ENCODE measurements around the gene PPM1M. TPM values are rescaled to one million over a fixed set of nuclear protein-coding genes. Genes with fewer than 3 reads are reported as not detected.

PPM1M gene
- polyA plus RNA-seq, 1 donor from 2014 or later = 1.1 TPM

- Histone ChIP-seq H3K79me2 (replicated peaks; ENCODE audit: insufficient read depth, low read length) (peaks cover 8% of the 10 kb centered on the region), H3K27ac (ENCODE audit: low read length) (no peak overlapping the region), H3K27me3 (ENCODE audit: insufficient read depth, low read depth, low read length) (no peaks in the 10 kb centered on the region), H3K9me3 (ENCODE audit: low read length) (no peaks in the 10 kb centered on the region), H4K20me1 (ENCODE audit: insufficient read depth) (no peaks in the 10 kb centered on the region), H3K9ac (ENCODE audit: low read length) (no peak overlapping the region), H3K9me2 (ENCODE audit: insufficient read depth, low read length) (no peaks in the 10 kb centered on the region), H3K4me2 (ENCODE audit: low read length) (no peak overlapping the region), H3K36me3 (ENCODE audit: insufficient read depth, low read length) (no peaks in the 10 kb centered on the region), H2AFZ (ENCODE audit: low read depth, low read length) (no peak overlapping the region), H3K4me3 (ENCODE audit: low read length) (no peak overlapping the region), H3F3A (ENCODE audit: insufficient read depth, low read length, poor library complexity, severe bottlenecking) (no peaks in the 10 kb centered on the region)
- TF ChIP-seq POLR2AphosphoS5 (IDR thresholded peaks at IDR 0.05) (no peak), EP300 (conservative IDR thresholded peaks at IDR 0.05; ENCODE audit: poor library complexity, severe bottlenecking) (no peak)
These were observed 41.9 kb upstream of the PPM1M start for GRCh38 chr3:52203701-52204100.

- no peaks in the 10 kb centered on the region for H3K27me3 ChIP-seq (ENCODE audit: insufficient read depth, low read depth, low read length)
- no peak overlapping the region for H3K27ac ChIP-seq (ENCODE audit: low read length)
- H3K9ac ChIP-seq (ENCODE audit: low read length) = no peak overlapping the region
- TF ChIP-seq MXI1 (conservative IDR thresholded peaks at IDR 0.05; ENCODE audit: poor library complexity, severe bottlenecking) = no peak
- no peaks in the 10 kb centered on the region for H3K9me3 ChIP-seq (ENCODE audit: low read length)
- H3K4me3 ChIP-seq (ENCODE audit: low read length) = no peak overlapping the region
- H3F3A ChIP-seq (ENCODE audit: insufficient read depth, low read length, poor library complexity, severe bottlenecking) = no peaks in the 10 kb centered on the region
- H3K36me3 ChIP-seq (ENCODE audit: insufficient read depth, low read length) = no peaks in the 10 kb centered on the region
- H3K79me2 ChIP-seq (replicated peaks; ENCODE audit: insufficient read depth, low read length) = no peaks in the 10 kb centered on the region
- no peaks in the 10 kb centered on the region for H3K9me2 ChIP-seq (ENCODE audit: insufficient read depth, low read length)
- H2AFZ ChIP-seq (ENCODE audit: low read depth, low read length) = no peak overlapping the region
- H4K20me1 ChIP-seq (ENCODE audit: insufficient read depth) = no peaks in the 10 kb centered on the region
- H3K4me2 ChIP-seq (ENCODE audit: low read length) = no peak overlapping the region
These were observed 41.1 kb upstream of the PPM1M start for GRCh38 chr3:52204337-52205073.

- H3K27ac ChIP-seq (ENCODE audit: low read length) = no peak overlapping the region
These were observed 39.7 kb upstream of the PPM1M start for GRCh38 chr3:52205727-52206372.

GRCh38 chr3:52208556-52208955 lies 37.0 kb upstream of the PPM1M start:
- H3K4me3 ChIP-seq (ENCODE audit: low read length) = no peak overlapping the region
- H3K36me3 ChIP-seq (ENCODE audit: insufficient read depth, low read length) = peaks cover 3% of the 10 kb centered on the region
- H3F3A ChIP-seq (ENCODE audit: insufficient read depth, low read length, poor library complexity, severe bottlenecking) = no peaks in the 10 kb centered on the region
- H3K4me2 ChIP-seq (ENCODE audit: low read length) = no peak overlapping the region
- no peaks in the 10 kb centered on the region for H3K27me3 ChIP-seq (ENCODE audit: insufficient read depth, low read depth, low read length)
- H3K9me3 ChIP-seq (ENCODE audit: low read length) = no peaks in the 10 kb centered on the region
- H3K79me2 ChIP-seq (replicated peaks; ENCODE audit: insufficient read depth, low read length) = no peaks in the 10 kb centered on the region
- H3K9ac ChIP-seq (ENCODE audit: low read length) = no peak overlapping the region
- TF ChIP-seq TAF1 (IDR thresholded peaks at IDR 0.05; ENCODE audit: low read depth) (no peak), SMC3 (conservative IDR thresholded peaks at IDR 0.05; ENCODE audit: poor library complexity) (no peak), POLR2AphosphoS5 (IDR thresholded peaks at IDR 0.05) (no peak)
- TF ChIP-seq, protein P1, sequence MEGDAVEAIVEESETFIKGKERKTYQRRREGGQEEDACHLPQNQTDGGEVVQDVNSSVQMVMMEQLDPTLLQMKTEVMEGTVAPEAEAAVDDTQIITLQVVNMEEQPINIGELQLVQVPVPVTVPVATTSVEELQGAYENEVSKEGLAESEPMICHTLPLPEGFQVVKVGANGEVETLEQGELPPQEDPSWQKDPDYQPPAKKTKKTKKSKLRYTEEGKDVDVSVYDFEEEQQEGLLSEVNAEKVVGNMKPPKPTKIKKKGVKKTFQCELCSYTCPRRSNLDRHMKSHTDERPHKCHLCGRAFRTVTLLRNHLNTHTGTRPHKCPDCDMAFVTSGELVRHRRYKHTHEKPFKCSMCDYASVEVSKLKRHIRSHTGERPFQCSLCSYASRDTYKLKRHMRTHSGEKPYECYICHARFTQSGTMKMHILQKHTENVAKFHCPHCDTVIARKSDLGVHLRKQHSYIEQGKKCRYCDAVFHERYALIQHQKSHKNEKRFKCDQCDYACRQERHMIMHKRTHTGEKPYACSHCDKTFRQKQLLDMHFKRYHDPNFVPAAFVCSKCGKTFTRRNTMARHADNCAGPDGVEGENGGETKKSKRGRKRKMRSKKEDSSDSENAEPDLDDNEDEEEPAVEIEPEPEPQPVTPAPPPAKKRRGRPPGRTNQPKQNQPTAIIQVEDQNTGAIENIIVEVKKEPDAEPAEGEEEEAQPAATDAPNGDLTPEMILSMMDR (IDR thresholded peaks at IDR 0.05; ENCODE audit: poor library complexity, severe bottlenecking) = no peak
- no peak overlapping the region for H3K27ac ChIP-seq (ENCODE audit: low read length)
- H2AFZ ChIP-seq (ENCODE audit: low read depth, low read length) = no peak overlapping the region
- H3K9me2 ChIP-seq (ENCODE audit: insufficient read depth, low read length) = no peaks in the 10 kb centered on the region
- no peaks in the 10 kb centered on the region for H4K20me1 ChIP-seq (ENCODE audit: insufficient read depth)

More at GRCh38 chr3:52205727-52206372, 39.7 kb upstream of the PPM1M start:
- Histone ChIP-seq H3K4me3 (ENCODE audit: low read length) (no peak overlapping the region), H3K9me2 (ENCODE audit: insufficient read depth, low read length) (no peaks in the 10 kb centered on the region), H3F3A (ENCODE audit: insufficient read depth, low read length, poor library complexity, severe bottlenecking) (no peaks in the 10 kb centered on the region), H3K9me3 (ENCODE audit: low read length) (no peaks in the 10 kb centered on the region), H3K79me2 (replicated peaks; ENCODE audit: insufficient read depth, low read length) (no peaks in the 10 kb centered on the region), H3K4me2 (ENCODE audit: low read length) (no peak overlapping the region), H3K9ac (ENCODE audit: low read length) (no peak overlapping the region), H2AFZ (ENCODE audit: low read depth, low read length) (no peak overlapping the region), H3K27me3 (ENCODE audit: insufficient read depth, low read depth, low read length) (no peaks in the 10 kb centered on the region), H4K20me1 (ENCODE audit: insufficient read depth) (no peaks in the 10 kb centered on the region), H3K36me3 (ENCODE audit: insufficient read depth, low read length) (peaks cover 3% of the 10 kb centered on the region)
- no peak for TF ChIP-seq MXI1 (conservative IDR thresholded peaks at IDR 0.05; ENCODE audit: poor library complexity, severe bottlenecking)
